ENCODE results near the gene TEX14. TPM values are rescaled to one million over a fixed set of nuclear protein-coding genes. Genes with fewer than 3 reads are reported as not detected.
A peak's percentile ranks its signal among the peaks of the same experiment; 100 is the strongest.

Gene TEX14
- total RNA-seq, 1 experiment from 2014 or later = 0.31 TPM

DNA sequence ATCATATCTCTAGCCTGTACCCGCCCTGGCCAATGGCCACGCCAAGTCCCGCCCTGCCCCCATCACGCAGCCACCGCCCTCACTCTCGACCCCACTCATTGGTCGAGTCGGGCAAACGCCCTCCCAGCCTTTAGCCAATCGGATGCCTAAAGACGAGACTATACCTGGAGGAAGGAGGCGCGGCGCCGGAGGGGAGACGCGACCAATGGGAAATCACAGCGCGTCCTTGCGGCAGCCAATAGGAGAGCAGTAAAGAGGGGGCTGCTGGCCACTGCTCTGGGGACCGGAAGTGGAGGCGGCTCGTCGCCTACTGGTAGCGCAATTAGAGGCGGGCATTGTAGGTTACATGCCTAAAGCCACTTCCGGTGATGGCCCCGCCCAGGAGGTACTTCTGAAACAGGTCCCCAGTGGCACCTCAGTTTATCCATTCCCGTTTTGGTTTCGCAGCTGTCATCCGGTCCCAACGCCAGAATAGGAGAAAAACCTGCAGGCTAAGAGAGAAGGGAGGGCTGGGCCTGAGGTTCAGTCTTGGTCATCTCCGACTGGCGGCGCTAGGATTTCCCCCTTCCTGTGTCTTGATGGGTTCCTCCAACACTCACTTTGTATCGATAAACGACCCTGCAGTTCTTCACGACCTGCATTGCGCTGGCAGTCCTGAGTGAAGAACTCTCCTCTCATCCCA lies 173.8 kb downstream of the TEX14 start:
- Histone ChIP-seq H2BK120ac (ENCODE audit: low read depth, low read length, poor library complexity, severe bottlenecking) (no peak overlapping the region), H2AFZ (ENCODE audit: low read length) (peak overlapping the region; percentile 32), H3K79me1 (ENCODE audit: insufficient read depth, low read depth, low read length, poor library complexity, severe bottlenecking) (no peaks in the 10 kb centered on the region), H3K27me3 (ENCODE audit: insufficient read depth, low read length) (no peaks in the 10 kb centered on the region), H3K79me2 (ENCODE audit: insufficient read depth, low read length) (no peaks in the 10 kb centered on the region), H2BK12ac (ENCODE audit: insufficient read length, low read depth, low read length) (no peak overlapping the region), H3K18ac (ENCODE audit: insufficient read length, low read depth, low read length) (peak overlapping the region; percentile 73), H2BK5ac (ENCODE audit: insufficient read length, low read length) (no peak overlapping the region), H3K4me1 (ENCODE audit: insufficient read depth, low read length) (peaks cover 3% of the 10 kb centered on the region; the same call in 1 of the 2 replicates), H3K23me2 (ENCODE audit: insufficient read length, low read depth, low read length, poor library complexity, severe bottlenecking) (peaks cover 12% of the 10 kb centered on the region), H3K4ac (ENCODE audit: low read depth, low read length) (no peak overlapping the region), H3K23ac (ENCODE audit: insufficient read length, low read depth, low read length) (no peak overlapping the region), H3T11ph (ENCODE audit: low read length) (no peak overlapping the region), H3K9me3 (ENCODE audit: control insufficient read depth, low read depth, low read length) (no peaks in the 10 kb centered on the region), H3K56ac (ENCODE audit: insufficient read length, low read depth, low read length) (no peak overlapping the region), H4K5ac (ENCODE audit: insufficient read length, low read depth, low read length) (no peak overlapping the region), H2AK5ac (ENCODE audit: insufficient read length, low read length) (no peak overlapping the region), H2BK20ac (ENCODE audit: low read depth, low read length, poor library complexity, severe bottlenecking) (no peak overlapping the region), H4K91ac (ENCODE audit: insufficient read length, low read depth, low read length) (no peak overlapping the region), H4K20me1 (ENCODE audit: control insufficient read depth, insufficient read depth, insufficient read length) (no peaks in the 10 kb centered on the region), H4K8ac (replicated peaks; ENCODE audit: insufficient read length, low read depth, low read length) (no peak overlapping the region), H2BK15ac (ENCODE audit: low read depth, low read length) (no peak overlapping the region), H3K27ac (ENCODE audit: insufficient read length, low read depth, low read length) (peak overlapping the region; percentile 23), H3K14ac (ENCODE audit: insufficient read depth, low read length) (peak overlapping the region; percentile 34; the same call in 1 of the 2 replicates), H3K9ac (ENCODE audit: extremely low read depth, insufficient read length, low read length) (peak overlapping the region; percentile 78), H3K4me2 (ENCODE audit: insufficient read depth, insufficient read length, low read length) (peak overlapping the region; percentile 85)
- H3K36me3 Mint-ChIP-seq (ENCODE audit: insufficient read depth in 1 of 3, low read depth in 3 of 3) = no peaks in the 10 kb centered on the region
- H3K4me3 Mint-ChIP-seq = peak overlapping the region; percentile 95 to 96
- H3K9me3 Mint-ChIP-seq = no peaks in the 10 kb centered on the region; a peak in 2 of 5 replicates
- WGBS (ENCODE audit: extremely low coverage, insufficient read length, low lambda C conversion rate) = no CpG with 5 or more reads among the region's 39 CpGs
- TF ChIP-seq, protein P1, sequence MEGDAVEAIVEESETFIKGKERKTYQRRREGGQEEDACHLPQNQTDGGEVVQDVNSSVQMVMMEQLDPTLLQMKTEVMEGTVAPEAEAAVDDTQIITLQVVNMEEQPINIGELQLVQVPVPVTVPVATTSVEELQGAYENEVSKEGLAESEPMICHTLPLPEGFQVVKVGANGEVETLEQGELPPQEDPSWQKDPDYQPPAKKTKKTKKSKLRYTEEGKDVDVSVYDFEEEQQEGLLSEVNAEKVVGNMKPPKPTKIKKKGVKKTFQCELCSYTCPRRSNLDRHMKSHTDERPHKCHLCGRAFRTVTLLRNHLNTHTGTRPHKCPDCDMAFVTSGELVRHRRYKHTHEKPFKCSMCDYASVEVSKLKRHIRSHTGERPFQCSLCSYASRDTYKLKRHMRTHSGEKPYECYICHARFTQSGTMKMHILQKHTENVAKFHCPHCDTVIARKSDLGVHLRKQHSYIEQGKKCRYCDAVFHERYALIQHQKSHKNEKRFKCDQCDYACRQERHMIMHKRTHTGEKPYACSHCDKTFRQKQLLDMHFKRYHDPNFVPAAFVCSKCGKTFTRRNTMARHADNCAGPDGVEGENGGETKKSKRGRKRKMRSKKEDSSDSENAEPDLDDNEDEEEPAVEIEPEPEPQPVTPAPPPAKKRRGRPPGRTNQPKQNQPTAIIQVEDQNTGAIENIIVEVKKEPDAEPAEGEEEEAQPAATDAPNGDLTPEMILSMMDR (conservative IDR thresholded peaks at IDR 0.05) = no peak
- peak; percentile 100 for DNase-seq
- H3K27me3 Mint-ChIP-seq (ENCODE audit: low read depth) = no peaks in the 10 kb centered on the region
- H3K27ac Mint-ChIP-seq = peak overlapping the region; percentile 98 to 99 (median 98)
- H3K4me1 Mint-ChIP-seq = peaks cover 26 to 34% of the 10 kb centered on the region in 2 experiments
